ENCODE data around the gene TM2D3. TPM values are rescaled to one million over a fixed set of nuclear protein-coding genes. Genes with fewer than 3 reads are reported as not detected.

TM2D3 gene
- total RNA-seq, 1 experiment from 2014 or later: 18.4 TPM

GRCh38 chr15:101672298-101672697 is 20.1 kb upstream of the TM2D3 start:
- no peaks in the 10 kb centered on the region for H3F3A ChIP-seq (ENCODE audit: low read length, unreplicated experiment)
- no peaks in the 10 kb centered on the region for H3K27me3 ChIP-seq (ENCODE audit: low read length)
- no peaks in the 10 kb centered on the region for H3K9me3 ChIP-seq (ENCODE audit: low read length)
- intact Hi-C loops (cut with micrococcal nuclease): no loop called here
- H3K79me2 ChIP-seq (ENCODE audit: low read length): no peaks in the 10 kb centered on the region
- H2AFZ ChIP-seq (ENCODE audit: low read length): no peak overlapping the region
- no peak overlapping the region for H3K4me3 ChIP-seq (ENCODE audit: low read length)
- DNase-seq (no peak), ATAC-seq (no peak)
- H3K36me3 ChIP-seq (ENCODE audit: low read depth, low read length): no peaks in the 10 kb centered on the region
- H3K4me2 ChIP-seq (ENCODE audit: low read length): no peak overlapping the region
- H3K27ac ChIP-seq (ENCODE audit: low read length): no peak overlapping the region
- no peaks in the 10 kb centered on the region for H4K20me1 ChIP-seq (ENCODE audit: low read length)
- H3K9ac ChIP-seq (ENCODE audit: low read length): no peak overlapping the region
- POLR2A ChIA-PET (ENCODE audit: unreplicated experiment): no interaction called here
- peaks cover 20% of the 10 kb centered on the region for H3K4me1 ChIP-seq (ENCODE audit: insufficient read depth, low read length)
- CTCF ChIA-PET: no interaction called here
- TF ChIP-seq, protein P1, sequence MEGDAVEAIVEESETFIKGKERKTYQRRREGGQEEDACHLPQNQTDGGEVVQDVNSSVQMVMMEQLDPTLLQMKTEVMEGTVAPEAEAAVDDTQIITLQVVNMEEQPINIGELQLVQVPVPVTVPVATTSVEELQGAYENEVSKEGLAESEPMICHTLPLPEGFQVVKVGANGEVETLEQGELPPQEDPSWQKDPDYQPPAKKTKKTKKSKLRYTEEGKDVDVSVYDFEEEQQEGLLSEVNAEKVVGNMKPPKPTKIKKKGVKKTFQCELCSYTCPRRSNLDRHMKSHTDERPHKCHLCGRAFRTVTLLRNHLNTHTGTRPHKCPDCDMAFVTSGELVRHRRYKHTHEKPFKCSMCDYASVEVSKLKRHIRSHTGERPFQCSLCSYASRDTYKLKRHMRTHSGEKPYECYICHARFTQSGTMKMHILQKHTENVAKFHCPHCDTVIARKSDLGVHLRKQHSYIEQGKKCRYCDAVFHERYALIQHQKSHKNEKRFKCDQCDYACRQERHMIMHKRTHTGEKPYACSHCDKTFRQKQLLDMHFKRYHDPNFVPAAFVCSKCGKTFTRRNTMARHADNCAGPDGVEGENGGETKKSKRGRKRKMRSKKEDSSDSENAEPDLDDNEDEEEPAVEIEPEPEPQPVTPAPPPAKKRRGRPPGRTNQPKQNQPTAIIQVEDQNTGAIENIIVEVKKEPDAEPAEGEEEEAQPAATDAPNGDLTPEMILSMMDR (conservative IDR thresholded peaks at IDR 0.05; ENCODE audit: low read depth, low read length): no peak
- TF ChIP-seq EZH2phosphoT487 (IDR thresholded peaks at IDR 0.05; ENCODE audit: borderline replicate concordance, low read length) (no peak), EZH2 (IDR thresholded peaks at IDR 0.05; ENCODE audit: low read length, unreplicated experiment) (no peak)
- no peaks in the 10 kb centered on the region for H3K9me2 ChIP-seq (replicated peaks; ENCODE audit: low read length)
- no TSS peak for BruUV-seq (replicated peaks)

- no peak overlapping the region for H3K27ac ChIP-seq (ENCODE audit: low read length)
- H3F3A ChIP-seq (ENCODE audit: low read length, unreplicated experiment): no peaks in the 10 kb centered on the region
- ChIA-PET CTCF (no interaction called here), POLR2A (ENCODE audit: unreplicated experiment) (no interaction called here)
- TF ChIP-seq EZH2phosphoT487 (IDR thresholded peaks at IDR 0.05; ENCODE audit: borderline replicate concordance, low read length): no peak
- no peak for TF ChIP-seq EZH2 (IDR thresholded peaks at IDR 0.05; ENCODE audit: low read length, unreplicated experiment)
- TF ChIP-seq, protein P1 (conservative IDR thresholded peaks at IDR 0.05; ENCODE audit: low read depth, low read length): no peak
- no peak overlapping the region for H2AFZ ChIP-seq (ENCODE audit: low read length)
- no peaks in the 10 kb centered on the region for H4K20me1 ChIP-seq (ENCODE audit: low read length)
- no peak overlapping the region for H3K4me2 ChIP-seq (ENCODE audit: low read length)
- intact Hi-C loops (cut with micrococcal nuclease): no loop called here
- H3K9me2 ChIP-seq (replicated peaks; ENCODE audit: low read length): no peaks in the 10 kb centered on the region
- H3K27me3 ChIP-seq (ENCODE audit: low read length): no peaks in the 10 kb centered on the region
- ATAC-seq: no peak
- H3K36me3 ChIP-seq (ENCODE audit: low read depth, low read length): no peaks in the 10 kb centered on the region
- no TSS peak for BruUV-seq (replicated peaks)
- peak; percentile 17 for DNase-seq
- no peak overlapping the region for H3K4me3 ChIP-seq (ENCODE audit: low read length)
- no peaks in the 10 kb centered on the region for H3K79me2 ChIP-seq (ENCODE audit: low read length)
- H3K9ac ChIP-seq (ENCODE audit: low read length): no peak overlapping the region
- peaks cover 7% of the 10 kb centered on the region for H3K4me1 ChIP-seq (ENCODE audit: insufficient read depth, low read length)
- no peaks in the 10 kb centered on the region for H3K9me3 ChIP-seq (ENCODE audit: low read length)
Observed at GRCh38 chr15:101669744-101670143, 17.6 kb upstream of the TM2D3 start.

DNA sequence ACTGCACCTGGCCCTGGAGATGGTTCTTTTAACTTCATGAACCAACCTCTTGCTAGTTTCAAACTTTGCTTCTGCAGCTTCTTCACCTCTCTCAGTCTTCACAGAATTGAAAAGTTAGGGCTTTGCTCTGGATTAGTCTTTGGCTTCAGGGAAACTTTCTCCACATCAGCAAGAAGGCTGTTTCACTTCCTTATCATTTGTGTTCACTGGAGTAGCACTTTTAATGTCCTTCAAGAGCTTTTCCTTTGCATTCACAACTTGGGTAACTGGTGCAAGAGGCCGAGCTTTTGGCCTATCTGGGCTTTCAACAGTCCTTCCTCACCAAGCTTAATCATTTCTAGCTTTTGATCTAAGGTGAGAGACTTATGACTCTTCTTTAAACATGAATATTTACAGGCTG is 15.7 kb upstream of the TM2D3 start:
- Histone ChIP-seq H3K9me2 (replicated peaks; ENCODE audit: low read length) (no peaks in the 10 kb centered on the region), H3K9me3 (ENCODE audit: low read length) (no peaks in the 10 kb centered on the region), H3K27me3 (ENCODE audit: low read length) (no peaks in the 10 kb centered on the region), H3K4me1 (ENCODE audit: insufficient read depth, low read length) (0 out of 2 replicates have a peak, but pooled peaks cover 5% of the 10 kb centered on the region), H3F3A (ENCODE audit: low read length, unreplicated experiment) (no peaks in the 10 kb centered on the region), H3K4me2 (ENCODE audit: low read length) (no peak overlapping the region), H4K20me1 (ENCODE audit: low read length) (no peaks in the 10 kb centered on the region), H3K79me2 (ENCODE audit: low read length) (no peaks in the 10 kb centered on the region), H3K9ac (ENCODE audit: low read length) (no peak overlapping the region), H3K27ac (ENCODE audit: low read length) (no peak overlapping the region), H3K36me3 (ENCODE audit: low read depth, low read length) (no peaks in the 10 kb centered on the region), H3K4me3 (ENCODE audit: low read length) (no peak overlapping the region), H2AFZ (ENCODE audit: low read length) (no peak overlapping the region)
- POLR2A ChIA-PET (ENCODE audit: unreplicated experiment): no interaction called here
- ATAC-seq: no peak
- TF ChIP-seq EZH2phosphoT487 (IDR thresholded peaks at IDR 0.05; ENCODE audit: borderline replicate concordance, low read length) (no peak), EZH2 (IDR thresholded peaks at IDR 0.05; ENCODE audit: low read length, unreplicated experiment) (no peak)
- TF ChIP-seq, protein P1 (conservative IDR thresholded peaks at IDR 0.05; ENCODE audit: low read depth, low read length): no peak
- CTCF ChIA-PET: no interaction called here
- intact Hi-C loops (cut with micrococcal nuclease): no loop called here
- no peak for DNase-seq
- BruUV-seq (replicated peaks): no TSS peak
